H1 (cell line): ENCODE data around the gene KRT27. TPM values are rescaled to one million over a fixed set of nuclear protein-coding genes. Genes with fewer than 3 reads are reported as not detected.

Experiments used
- RNF2 ChIP-seq: fragments of 200-900, 300-1000 bp; sonication (generic); IDR thresholded peaks from 2 replicates; pipeline ENCODE4 v1.7.1; 2016; ENCODE audit warnings: borderline replicate concordance, low read depth, mild to moderate bottlenecking, antibody characterized with exemption, low read length; ENCODE audit not compliant: poor library complexity, severe bottlenecking; ENCODE audit errors: missing control alignments
- SP1 ChIP-seq: IDR thresholded peaks from 2 replicates; pipeline ENCODE4 v1.6.1; 2011; ENCODE audit warnings: low read depth, low read length
- TCF12 ChIP-seq: IDR thresholded peaks from 2 replicates; pipeline ENCODE4 v1.6.1; 2011; ENCODE audit warnings: low read depth, mild to moderate bottlenecking, low read length
- polyA plus RNA-seq, 7 experiments: library from polyadenylated mRNA; depleted of rRNA in 3 of 7; stranded (reverse) in 5 of 7; unstranded in 2 of 7; fragments of >200 nt in 5 of 7; fragments of 200-250 nt in 2 of 7; gene quantifications; 1 replicate in 5 of 7; 2 replicates in 1 of 7; 4 replicates in 1 of 7; pipeline versions ENCODE4 v1.2.1 to v1.2.3, GENCODE V29; 2011 to 2013; ENCODE audit warnings: missing spikeins in 2 of 7, mixed read lengths in 2 of 7
- total RNA-seq: library from RNA; stranded (reverse); fragmentation: NEBNext Ultra II Directional; extraction: Animal tissue kit (Norgen Biotek cat#: 25700); gene quantifications from 2 replicates; pipeline ENCODE4 v1.2.1, GENCODE V29; 2021

The KRT27 gene
- total and polyA plus RNA-seq, 2 of the 8 experiments (the other 6 are each of a cell fraction or from before 2014, with no cell fraction given), result not detected

GRCh38 chr17:40738553-40738952, 43.8 kb downstream of the KRT27 start (continued):
- no peak for TF ChIP-seq RNF2
- no peak for TF ChIP-seq SP1
- TF ChIP-seq TCF12, result no peak
